Measurements from ENCODE around the gene CLCF1.
A peak's percentile ranks its signal among the peaks of the same experiment; 100 is the strongest.
"Not testable (repeated sequence)": the region's sequence is repeated elsewhere in the genome, so short reads cannot be mapped to it uniquely, and the experiment has no call there.

The CLCF1 gene

GRCh38 chr11:67408437-67409200 is 35.2 kb upstream of the CLCF1 start:
- no peak for DNase-seq

DNA sequence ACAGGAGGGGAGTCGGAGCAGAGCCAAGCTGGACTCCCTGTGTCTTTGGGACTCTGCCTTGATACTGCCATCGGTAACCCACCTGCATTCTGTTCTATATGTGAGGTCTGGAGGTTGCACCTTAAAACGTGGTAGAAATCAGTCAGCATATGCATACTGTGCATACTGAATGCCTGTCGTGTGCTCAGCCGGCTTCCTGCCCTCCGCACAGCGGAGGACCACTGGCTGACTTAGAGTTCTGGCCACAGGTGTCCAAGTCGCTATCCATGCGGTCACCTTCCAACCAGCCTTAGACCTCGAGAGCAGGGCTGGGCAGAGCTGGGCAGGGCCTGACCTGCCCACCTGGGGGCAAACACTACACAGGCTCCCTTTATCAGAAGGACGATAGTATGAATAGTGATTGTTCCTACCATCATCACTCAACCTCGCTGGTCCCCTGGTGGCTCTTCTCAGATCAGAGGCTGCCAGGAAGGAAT is 34.3 kb upstream of the CLCF1 start:
- DNase-seq = no peak

DNA sequence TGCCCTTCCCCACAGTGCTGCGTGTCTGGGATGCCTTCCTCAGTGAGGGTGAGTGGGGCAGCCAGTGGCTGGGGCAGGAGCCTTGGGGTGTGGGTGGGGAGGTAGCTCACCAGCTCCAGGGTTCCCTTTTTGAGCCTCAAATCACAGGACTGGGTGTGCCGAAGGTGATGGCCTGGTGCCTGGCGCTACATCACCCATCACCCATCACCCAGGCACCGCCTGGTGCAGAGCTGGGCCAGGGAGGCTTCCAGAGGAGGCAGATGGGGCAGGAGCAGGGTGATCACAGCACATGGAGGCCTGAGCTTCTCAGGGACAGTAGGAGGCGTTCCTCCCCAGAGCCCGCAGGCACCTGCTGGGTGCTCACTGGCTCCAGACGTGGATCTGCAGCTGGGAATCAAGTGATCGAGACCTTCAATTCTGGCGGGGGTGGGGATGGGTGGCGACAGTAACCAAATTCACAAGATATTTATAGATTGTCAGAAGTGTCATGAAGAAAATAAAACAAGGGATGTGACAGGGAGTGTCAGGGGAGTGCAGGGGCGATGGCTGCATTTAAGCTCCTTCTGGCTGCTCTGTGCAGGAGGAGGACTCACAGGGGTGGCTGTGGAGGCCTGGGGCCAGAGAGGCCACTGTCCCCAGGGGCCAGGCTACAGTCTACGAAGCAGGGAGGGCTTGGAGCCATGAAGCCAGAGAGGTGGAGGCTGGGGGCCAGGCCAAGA is 33.7 kb upstream of the CLCF1 start:
- DNase-seq = no peak

GRCh38 chr11:67406420-67406968 is 33.1 kb upstream of the CLCF1 start:
- DNase-seq = no peak

GRCh38 chr11:67405688-67406339 is 32.4 kb upstream of the CLCF1 start:
- no peak for DNase-seq

- DNase-seq = no peak
Observed at GRCh38 chr11:67405196-67405567, 31.8 kb upstream of the CLCF1 start.

GRCh38 chr11:67404515-67405195 is 31.3 kb upstream of the CLCF1 start:
- DNase-seq = peak; percentile 47 to 64

DNA sequence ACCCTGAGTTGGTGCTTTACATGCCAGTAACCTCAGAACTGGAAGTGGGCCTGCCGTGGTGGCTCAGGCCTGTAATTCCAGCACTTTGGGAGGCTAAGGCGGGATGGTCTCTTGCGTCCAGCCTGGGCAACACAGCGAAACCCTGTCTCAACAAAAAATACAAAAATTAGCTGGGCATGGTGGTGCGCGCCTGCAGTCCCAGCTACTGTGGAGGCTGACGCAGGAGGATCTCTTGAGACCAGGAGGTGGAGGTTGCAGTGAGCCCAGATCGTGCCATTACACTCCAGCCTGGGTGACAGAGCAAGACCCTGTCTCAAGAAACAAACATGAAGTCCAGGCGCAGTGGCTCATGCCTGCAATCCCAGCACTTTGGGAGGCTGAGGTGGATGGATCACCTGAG is 29.7 kb upstream of the CLCF1 start:
- not testable (repeated sequence) for DNase-seq

GRCh38 chr11:67402192-67402839 is 28.9 kb upstream of the CLCF1 start:
- DNase-seq = not testable (repeated sequence)

DNA sequence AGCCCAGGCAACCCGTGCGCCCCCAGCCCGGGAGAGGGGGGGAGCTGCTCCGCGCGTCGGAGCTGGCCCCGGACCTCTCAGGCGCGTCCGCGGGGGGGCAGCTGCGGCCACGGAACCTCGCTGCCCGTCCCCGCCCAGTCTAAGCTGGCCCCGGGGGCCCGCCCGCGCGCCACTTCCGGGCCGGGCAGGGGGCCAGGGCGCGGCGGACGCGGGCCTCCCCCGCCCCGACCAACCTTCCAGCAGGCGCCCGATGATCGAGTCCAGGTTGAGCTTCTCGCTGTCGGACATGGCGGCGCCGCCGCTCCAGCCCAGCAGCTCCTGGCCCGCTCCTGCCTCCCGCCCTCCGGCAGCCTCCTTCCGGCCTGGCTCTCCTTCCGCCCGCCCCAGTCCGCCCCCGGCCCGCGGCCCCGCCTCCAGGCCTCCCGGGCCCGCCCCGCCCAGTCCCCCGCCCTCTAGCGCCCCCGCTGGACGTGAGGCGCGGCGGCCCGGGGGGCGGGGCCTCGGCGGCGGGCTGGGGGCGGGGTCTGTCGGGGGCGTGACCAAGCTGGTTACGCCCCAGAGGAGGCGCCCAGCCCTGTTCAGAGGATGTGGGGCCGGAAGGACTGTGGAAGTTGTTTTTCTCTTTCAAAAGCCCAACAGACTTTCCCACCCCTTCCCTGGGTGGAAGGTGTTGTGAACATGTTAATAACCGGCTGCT is 28.2 kb upstream of the CLCF1 start, which contains the start of gene PPP1CA:
Gene PPP1CA (minus strand): TSS at position 364 of the 697 bp plus-strand sequence. CDS start 76 bp downstream, at position 288.
- DNase-seq = peak; percentile 85 to 94

DNA sequence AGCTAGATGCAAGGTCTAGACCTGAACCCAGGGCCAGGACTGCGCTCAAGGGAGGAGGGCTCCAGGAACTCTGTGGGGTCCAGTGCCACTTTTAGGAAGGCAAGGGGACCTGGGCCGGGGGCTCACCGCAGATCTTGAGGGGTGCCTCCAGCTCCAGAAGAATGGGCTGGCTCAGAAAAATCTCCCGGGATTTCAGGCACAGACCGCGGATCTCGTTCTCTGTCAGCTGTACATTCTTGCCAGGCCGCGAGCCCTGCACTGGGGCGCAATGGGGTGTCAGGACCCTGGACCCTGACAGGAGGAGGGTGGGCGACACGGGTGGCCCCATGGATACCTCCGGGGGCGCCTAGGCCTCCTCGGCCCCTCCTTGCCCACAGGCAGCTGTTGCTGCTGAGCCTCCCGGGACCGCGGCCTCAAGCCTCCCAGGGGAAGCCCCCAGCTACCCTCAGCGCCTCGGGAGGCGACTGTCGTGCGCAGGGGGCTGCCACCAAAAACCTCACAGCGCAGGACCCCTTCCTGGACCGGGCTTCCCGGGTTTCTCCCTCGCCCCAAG is 27.6 kb upstream of the CLCF1 start:
- DNase-seq = no peak

GRCh38 chr11:67400251-67400941 is 27.0 kb upstream of the CLCF1 start:
- DNase-seq = no peak

DNA sequence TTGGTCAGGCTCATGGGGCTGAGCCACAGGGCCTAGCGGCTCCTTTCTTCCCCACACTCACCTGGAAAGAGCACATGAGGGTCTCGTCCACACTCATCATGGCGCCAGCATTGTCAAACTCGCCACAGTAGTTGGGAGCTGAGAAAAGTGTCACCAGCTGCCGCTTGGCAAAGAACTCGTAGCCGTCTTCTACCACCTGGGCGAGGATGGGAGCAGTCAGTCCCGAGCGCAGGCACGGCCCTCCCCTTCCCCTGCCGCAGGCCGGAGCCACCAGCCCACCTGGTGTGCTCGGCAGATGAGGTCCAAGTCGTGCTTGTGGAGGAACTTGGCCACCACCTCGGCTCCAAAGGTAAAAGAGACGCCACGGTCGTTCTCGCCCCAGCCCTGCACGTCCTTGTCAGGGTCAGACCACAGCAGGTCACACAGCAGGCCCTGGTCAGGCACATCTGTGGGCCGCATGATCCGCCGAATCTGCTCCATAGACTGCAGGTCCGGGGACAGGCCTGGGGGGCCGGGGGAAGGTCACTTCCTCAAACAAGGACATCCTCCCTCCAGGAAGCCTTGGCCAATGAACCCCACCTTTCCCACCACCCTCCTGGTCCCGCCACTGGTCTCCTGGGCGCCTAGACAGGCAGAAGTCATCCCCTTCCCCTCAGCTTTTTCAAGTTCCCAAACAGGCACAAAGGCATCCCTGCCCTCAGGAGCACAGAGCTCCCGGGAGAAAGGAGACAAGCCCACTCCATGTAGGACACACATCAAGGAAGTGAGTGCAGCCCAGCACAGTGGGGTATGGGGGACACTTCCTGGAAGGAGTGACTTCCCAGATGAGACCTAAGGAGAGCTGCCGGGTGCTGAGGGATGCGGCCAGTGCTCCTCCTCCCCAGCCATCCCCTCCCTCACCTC is 25.5 kb upstream of the CLCF1 start:
- no peak for DNase-seq

GRCh38 chr11:67397986-67398660 is 24.7 kb upstream of the CLCF1 start:
- no peak for DNase-seq

GRCh38 chr11:67397536-67397935 is 24.1 kb upstream of the CLCF1 start:
- no peak for DNase-seq

DNA sequence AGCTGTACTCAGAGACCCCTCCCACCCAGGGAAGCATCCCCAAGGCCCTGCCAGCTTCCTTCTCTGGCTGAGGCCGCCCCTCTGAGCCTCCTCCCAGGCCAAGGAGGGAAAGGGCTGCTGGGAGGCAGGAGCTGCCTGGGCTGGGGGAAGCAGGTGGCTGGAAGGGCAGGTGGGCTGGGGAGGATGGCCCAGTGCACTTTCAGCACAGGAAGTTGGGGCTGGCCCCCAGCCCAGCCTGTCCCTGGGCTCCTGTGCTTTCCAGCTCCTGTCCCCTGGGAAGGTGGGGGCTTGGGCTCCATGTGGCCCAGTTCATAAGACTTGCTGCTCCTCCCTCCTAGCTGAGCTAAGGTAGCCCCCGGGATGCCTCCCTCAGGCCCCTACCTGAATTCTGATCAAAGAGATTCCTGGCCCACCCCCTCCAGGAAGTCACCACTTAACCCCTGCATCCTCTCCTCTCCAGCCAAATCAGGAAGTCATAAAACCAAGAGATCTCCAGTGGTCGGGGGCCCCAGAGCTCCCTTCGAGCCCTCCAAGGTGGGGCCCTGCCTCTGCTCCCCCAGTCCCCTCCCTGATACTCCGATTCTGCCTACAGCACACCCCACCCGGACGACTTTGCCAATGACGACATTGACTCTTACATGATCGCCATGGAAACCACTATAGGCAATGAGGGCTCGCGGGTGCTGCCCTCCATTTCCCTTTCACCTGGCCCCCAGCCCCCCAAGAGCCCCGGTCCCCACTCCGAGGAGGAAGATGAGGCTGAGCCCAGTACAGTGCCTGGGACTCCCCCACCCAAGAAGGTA is 23.4 kb upstream of the CLCF1 start:
- DNase-seq = no peak

- DNase-seq = no peak
Observed at GRCh38 chr11:67396259-67396581, 22.8 kb upstream of the CLCF1 start.
